HepG2 (cell line): ENCODE measurements around the gene SIRT7. TPM values are rescaled to one million over a fixed set of nuclear protein-coding genes. Genes with fewer than 3 reads are reported as not detected.

Experiments used
- GLMP ChIP-seq: sonication (generic); formaldehyde crosslinking; IDR thresholded peaks from 2 replicates; pipeline ENCODE4 v1.9.0; 2021; ENCODE audit warnings: missing genetic modification reagents, mild to moderate bottlenecking, borderline replicate concordance
- ZBTB38 ChIP-seq: sonication (generic); formaldehyde crosslinking; IDR thresholded peaks from 2 replicates; pipeline ENCODE4 v1.5.1; 2020; ENCODE audit warnings: mild to moderate bottlenecking, missing genetic modification reagents
- ZNF781 ChIP-seq: sonication (generic); formaldehyde crosslinking; IDR thresholded peaks from 2 replicates; pipeline ENCODE4 v1.5.1; 2020; ENCODE audit warnings: borderline replicate concordance, mild to moderate bottlenecking, missing genetic modification reagents; ENCODE audit errors: not compliant biosample characterization
- polyA plus RNA-seq, 8 experiments: library from polyadenylated mRNA; depleted of rRNA in 3 of 8; stranded (reverse) in 7 of 8; unstranded in 1 of 8; fragments of >200 nt; fragmentation: Illumina TruSeq in 4 of 8; extraction: Trizol in 4 of 8; gene quantifications; 2 replicates each; pipeline versions ENCODE4 v1.2.1 to v1.2.3, GENCODE V29; 2011 to 2016; ENCODE audit warnings: low read depth in 4 of 8, missing spikeins in 1 of 8, mixed read lengths in 1 of 8; ENCODE audit not compliant: insufficient read depth in 1 of 8
- total RNA-seq, 5 experiments: library from RNA; depleted of rRNA; stranded (reverse); fragments of >200 nt; fragmentation: Illumina TruSeq; extraction: Trizol; gene quantifications; 2 replicates each; pipeline ENCODE4 v1.2.3, GENCODE V29; 2016; ENCODE audit warnings: low read depth in 1 of 5
- TF ChIP-seq, protein P1 (sequence below): sonication (generic); formaldehyde crosslinking; IDR thresholded peaks from 2 replicates; pipeline ENCODE4 v1.4.0; 2020; ENCODE audit warnings: missing genetic modification reagents, borderline replicate concordance
- TF ChIP-seq, protein P2 (sequence below): sonication (generic); formaldehyde crosslinking; IDR thresholded peaks from 2 replicates; pipeline ENCODE4 v1.4.0; 2020; ENCODE audit warnings: mild to moderate bottlenecking, missing genetic modification reagents
- TF ChIP-seq, protein P3 (sequence below): IDR thresholded peaks from 2 replicates; pipeline ENCODE4 v1.6.1; 2016; ENCODE audit warnings: missing compliant biosample characterization, missing genetic modification reagents, borderline replicate concordance

SIRT7 gene
- total and polyA plus RNA-seq, 2 of the 13 experiments (the other 11 are each of a cell fraction or from before 2014, with no cell fraction given): 8.3 to 24.8 TPM

GRCh38 chr17:81957691-81958432 lies 39.9 kb upstream of the SIRT7 start (continued):
- TF ChIP-seq, protein P1, sequence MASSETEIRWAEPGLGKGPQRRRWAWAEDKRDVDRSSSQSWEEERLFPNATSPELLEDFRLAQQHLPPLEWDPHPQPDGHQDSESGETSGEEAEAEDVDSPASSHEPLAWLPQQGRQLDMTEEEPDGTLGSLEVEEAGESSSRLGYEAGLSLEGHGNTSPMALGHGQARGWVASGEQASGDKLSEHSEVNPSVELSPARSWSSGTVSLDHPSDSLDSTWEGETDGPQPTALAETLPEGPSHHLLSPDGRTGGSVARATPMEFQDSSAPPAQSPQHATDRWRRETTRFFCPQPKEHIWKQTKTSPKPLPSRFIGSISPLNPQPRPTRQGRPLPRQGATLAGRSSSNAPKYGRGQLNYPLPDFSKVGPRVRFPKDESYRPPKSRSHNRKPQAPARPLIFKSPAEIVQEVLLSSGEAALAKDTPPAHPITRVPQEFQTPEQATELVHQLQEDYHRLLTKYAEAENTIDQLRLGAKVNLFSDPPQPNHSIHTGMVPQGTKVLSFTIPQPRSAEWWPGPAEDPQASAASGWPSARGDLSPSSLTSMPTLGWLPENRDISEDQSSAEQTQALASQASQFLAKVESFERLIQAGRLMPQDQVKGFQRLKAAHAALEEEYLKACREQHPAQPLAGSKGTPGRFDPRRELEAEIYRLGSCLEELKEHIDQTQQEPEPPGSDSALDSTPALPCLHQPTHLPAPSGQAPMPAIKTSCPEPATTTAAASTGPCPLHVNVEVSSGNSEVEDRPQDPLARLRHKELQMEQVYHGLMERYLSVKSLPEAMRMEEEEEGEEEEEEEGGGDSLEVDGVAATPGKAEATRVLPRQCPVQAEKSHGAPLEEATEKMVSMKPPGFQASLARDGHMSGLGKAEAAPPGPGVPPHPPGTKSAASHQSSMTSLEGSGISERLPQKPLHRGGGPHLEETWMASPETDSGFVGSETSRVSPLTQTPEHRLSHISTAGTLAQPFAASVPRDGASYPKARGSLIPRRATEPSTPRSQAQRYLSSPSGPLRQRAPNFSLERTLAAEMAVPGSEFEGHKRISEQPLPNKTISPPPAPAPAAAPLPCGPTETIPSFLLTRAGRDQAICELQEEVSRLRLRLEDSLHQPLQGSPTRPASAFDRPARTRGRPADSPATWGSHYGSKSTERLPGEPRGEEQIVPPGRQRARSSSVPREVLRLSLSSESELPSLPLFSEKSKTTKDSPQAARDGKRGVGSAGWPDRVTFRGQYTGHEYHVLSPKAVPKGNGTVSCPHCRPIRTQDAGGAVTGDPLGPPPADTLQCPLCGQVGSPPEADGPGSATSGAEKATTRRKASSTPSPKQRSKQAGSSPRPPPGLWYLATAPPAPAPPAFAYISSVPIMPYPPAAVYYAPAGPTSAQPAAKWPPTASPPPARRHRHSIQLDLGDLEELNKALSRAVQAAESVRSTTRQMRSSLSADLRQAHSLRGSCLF (CRISPR knock-in tag): no peak
- TF ChIP-seq, protein P2, sequence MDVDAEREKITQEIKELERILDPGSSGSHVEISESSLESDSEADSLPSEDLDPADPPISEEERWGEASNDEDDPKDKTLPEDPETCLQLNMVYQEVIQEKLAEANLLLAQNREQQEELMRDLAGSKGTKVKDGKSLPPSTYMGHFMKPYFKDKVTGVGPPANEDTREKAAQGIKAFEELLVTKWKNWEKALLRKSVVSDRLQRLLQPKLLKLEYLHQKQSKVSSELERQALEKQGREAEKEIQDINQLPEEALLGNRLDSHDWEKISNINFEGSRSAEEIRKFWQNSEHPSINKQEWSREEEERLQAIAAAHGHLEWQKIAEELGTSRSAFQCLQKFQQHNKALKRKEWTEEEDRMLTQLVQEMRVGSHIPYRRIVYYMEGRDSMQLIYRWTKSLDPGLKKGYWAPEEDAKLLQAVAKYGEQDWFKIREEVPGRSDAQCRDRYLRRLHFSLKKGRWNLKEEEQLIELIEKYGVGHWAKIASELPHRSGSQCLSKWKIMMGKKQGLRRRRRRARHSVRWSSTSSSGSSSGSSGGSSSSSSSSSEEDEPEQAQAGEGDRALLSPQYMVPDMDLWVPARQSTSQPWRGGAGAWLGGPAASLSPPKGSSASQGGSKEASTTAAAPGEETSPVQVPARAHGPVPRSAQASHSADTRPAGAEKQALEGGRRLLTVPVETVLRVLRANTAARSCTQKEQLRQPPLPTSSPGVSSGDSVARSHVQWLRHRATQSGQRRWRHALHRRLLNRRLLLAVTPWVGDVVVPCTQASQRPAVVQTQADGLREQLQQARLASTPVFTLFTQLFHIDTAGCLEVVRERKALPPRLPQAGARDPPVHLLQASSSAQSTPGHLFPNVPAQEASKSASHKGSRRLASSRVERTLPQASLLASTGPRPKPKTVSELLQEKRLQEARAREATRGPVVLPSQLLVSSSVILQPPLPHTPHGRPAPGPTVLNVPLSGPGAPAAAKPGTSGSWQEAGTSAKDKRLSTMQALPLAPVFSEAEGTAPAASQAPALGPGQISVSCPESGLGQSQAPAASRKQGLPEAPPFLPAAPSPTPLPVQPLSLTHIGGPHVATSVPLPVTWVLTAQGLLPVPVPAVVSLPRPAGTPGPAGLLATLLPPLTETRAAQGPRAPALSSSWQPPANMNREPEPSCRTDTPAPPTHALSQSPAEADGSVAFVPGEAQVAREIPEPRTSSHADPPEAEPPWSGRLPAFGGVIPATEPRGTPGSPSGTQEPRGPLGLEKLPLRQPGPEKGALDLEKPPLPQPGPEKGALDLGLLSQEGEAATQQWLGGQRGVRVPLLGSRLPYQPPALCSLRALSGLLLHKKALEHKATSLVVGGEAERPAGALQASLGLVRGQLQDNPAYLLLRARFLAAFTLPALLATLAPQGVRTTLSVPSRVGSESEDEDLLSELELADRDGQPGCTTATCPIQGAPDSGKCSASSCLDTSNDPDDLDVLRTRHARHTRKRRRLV (CRISPR knock-in tag): no peak
- TF ChIP-seq GLMP (CRISPR knock-in tag) (no peak), ZBTB38 (peak; percentile 23; the same call in 1 of the 2 replicates), ZNF781 (no peak)
- TF ChIP-seq, protein P3, sequence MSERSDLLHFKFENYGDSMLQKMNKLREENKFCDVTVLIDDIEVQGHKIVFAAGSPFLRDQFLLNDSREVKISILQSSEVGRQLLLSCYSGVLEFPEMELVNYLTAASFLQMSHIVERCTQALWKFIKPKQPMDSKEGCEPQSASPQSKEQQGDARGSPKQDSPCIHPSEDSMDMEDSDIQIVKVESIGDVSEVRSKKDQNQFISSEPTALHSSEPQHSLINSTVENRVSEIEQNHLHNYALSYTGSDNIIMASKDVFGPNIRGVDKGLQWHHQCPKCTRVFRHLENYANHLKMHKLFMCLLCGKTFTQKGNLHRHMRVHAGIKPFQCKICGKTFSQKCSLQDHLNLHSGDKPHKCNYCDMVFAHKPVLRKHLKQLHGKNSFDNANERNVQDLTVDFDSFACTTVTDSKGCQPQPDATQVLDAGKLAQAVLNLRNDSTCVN (CRISPR knock-in tag): no peak
